GM12878 (cell line): ENCODE measurements around the gene MCOLN3. TPM values are rescaled to one million over a fixed set of nuclear protein-coding genes. Genes with fewer than 3 reads are reported as not detected.

ENCODE experiments used
- BMI1 ChIP-seq: fragments of 450-650 bp; IDR thresholded peaks from 2 replicates; pipeline ENCODE4 v1.6.1; 2016; ENCODE audit warnings: mild to moderate bottlenecking, moderate library complexity, borderline replicate concordance
- ETV6 ChIP-seq, 2 experiments: fragments of 450-650 bp in 1 of 2; IDR thresholded peaks in 1 of 2; conservative IDR thresholded peaks in 1 of 2; 2 replicates each; pipeline ENCODE4 v1.6.1; 2014; ENCODE audit warnings: antibody characterized with exemption in 1 of 2, borderline replicate concordance in 1 of 2, low read depth in 1 of 2, mild to moderate bottlenecking in 1 of 2, moderate library complexity in 1 of 2
- KDM1A ChIP-seq: fragments of 200-600 bp; sonication (generic); IDR thresholded peaks from 2 replicates; pipeline ENCODE4 v1.6.1; 2016; ENCODE audit warnings: borderline replicate concordance
- NBN ChIP-seq: fragments of 450-650 bp; IDR thresholded peaks from 2 replicates; pipeline ENCODE4 v1.6.1; 2016
- NFYA ChIP-seq: IDR thresholded peaks from 2 replicates; pipeline ENCODE4 v1.6.1; 2011; ENCODE audit warnings: low read depth, mild to moderate bottlenecking, low read length, improper control_type of control experiment, borderline replicate concordance
- RB1 ChIP-seq: fragments of 450-650 bp; formaldehyde crosslinking; IDR thresholded peaks from 2 replicates; pipeline ENCODE4 v1.6.1; 2017; ENCODE audit warnings: mild to moderate bottlenecking, borderline replicate concordance
- SIN3A ChIP-seq: IDR thresholded peaks from 2 replicates; pipeline ENCODE4 v1.6.1; 2012; ENCODE audit warnings: low read depth, low read length, improper control_type of control experiment
- SIX5 ChIP-seq: IDR thresholded peaks from 2 replicates; pipeline ENCODE4 v1.6.1; 2011; ENCODE audit warnings: mild to moderate bottlenecking, low read depth, low read length, moderate library complexity; ENCODE audit not compliant: severe bottlenecking
- YY1 ChIP-seq: IDR thresholded peaks from 2 replicates; pipeline ENCODE4 v1.6.1; 2011; ENCODE audit warnings: low read depth, mild to moderate bottlenecking, low read length
- polyA plus RNA-seq, 11 experiments: library from polyadenylated mRNA; depleted of rRNA in 4 of 11; unstranded in 6 of 11; stranded (reverse) in 5 of 11; fragments of >200 nt; fragmentation: Nextera tagmentation in 4 of 11; fragmentation: Illumina TruSeq in 1 of 11; extraction: Ambion mirVana in 4 of 11; extraction: Trizol in 1 of 11; gene quantifications; 1 replicate in 1 of 11; 2 replicates in 10 of 11; pipeline versions ENCODE4 v1.2.1 to v1.2.3, GENCODE V29; 2011 to 2016; ENCODE audit warnings: inconsistent platforms in 2 of 11, missing spikeins in 2 of 11, low read depth in 1 of 11
- total RNA-seq, 4 experiments: library from RNA; depleted of rRNA in 3 of 4; stranded (reverse); fragments of >200 nt in 3 of 4; fragmentation: Illumina TruSeq in 1 of 4; extraction: Trizol in 1 of 4; gene quantifications; 2 replicates each; pipeline versions ENCODE4 v1.2.1 to v1.2.3, GENCODE V29; 2013 to 2021
- TF ChIP-seq, protein P1 (sequence below): fragments of 450-650 bp; formaldehyde crosslinking; IDR thresholded peaks from 2 replicates; pipeline ENCODE4 v1.4.0; 2022; ENCODE audit warnings: mild to moderate bottlenecking, moderate library complexity
- TF ChIP-seq, protein P2 (sequence below): fragments of 450-650 bp; IDR thresholded peaks from 2 replicates; pipeline ENCODE4 v1.6.1; 2017; ENCODE audit warnings: low read depth, mild to moderate bottlenecking, moderate library complexity
- TF ChIP-seq, protein P3 (sequence below): fragments of 450-650 bp; IDR thresholded peaks from 2 replicates; pipeline ENCODE4 v1.6.1; 2016; ENCODE audit warnings: mild to moderate bottlenecking, moderate library complexity, borderline replicate concordance
- TF ChIP-seq, protein P4 (sequence below): IDR thresholded peaks from 2 replicates; pipeline ENCODE4 v1.6.1; 2012; ENCODE audit warnings: low read depth, low read length, improper control_type of control experiment
- TF ChIP-seq, protein P5 (sequence below): fragments of 450-650 bp; IDR thresholded peaks from 2 replicates; pipeline ENCODE4 v1.6.1; 2016; ENCODE audit warnings: mild to moderate bottlenecking
- TF ChIP-seq, protein P6 (sequence below): fragments of 450-650 bp; conservative IDR thresholded peaks from 2 replicates; pipeline ENCODE4 v1.6.1; 2017; ENCODE audit warnings: mild to moderate bottlenecking, moderate library complexity

The MCOLN3 gene
- total and polyA plus RNA-seq, 10 of the 15 experiments (the other 5 are each of a cell fraction or from before 2014, with no cell fraction given), result 0.48 to 7.4 (median 3.8) TPM

- TF ChIP-seq, protein P1, sequence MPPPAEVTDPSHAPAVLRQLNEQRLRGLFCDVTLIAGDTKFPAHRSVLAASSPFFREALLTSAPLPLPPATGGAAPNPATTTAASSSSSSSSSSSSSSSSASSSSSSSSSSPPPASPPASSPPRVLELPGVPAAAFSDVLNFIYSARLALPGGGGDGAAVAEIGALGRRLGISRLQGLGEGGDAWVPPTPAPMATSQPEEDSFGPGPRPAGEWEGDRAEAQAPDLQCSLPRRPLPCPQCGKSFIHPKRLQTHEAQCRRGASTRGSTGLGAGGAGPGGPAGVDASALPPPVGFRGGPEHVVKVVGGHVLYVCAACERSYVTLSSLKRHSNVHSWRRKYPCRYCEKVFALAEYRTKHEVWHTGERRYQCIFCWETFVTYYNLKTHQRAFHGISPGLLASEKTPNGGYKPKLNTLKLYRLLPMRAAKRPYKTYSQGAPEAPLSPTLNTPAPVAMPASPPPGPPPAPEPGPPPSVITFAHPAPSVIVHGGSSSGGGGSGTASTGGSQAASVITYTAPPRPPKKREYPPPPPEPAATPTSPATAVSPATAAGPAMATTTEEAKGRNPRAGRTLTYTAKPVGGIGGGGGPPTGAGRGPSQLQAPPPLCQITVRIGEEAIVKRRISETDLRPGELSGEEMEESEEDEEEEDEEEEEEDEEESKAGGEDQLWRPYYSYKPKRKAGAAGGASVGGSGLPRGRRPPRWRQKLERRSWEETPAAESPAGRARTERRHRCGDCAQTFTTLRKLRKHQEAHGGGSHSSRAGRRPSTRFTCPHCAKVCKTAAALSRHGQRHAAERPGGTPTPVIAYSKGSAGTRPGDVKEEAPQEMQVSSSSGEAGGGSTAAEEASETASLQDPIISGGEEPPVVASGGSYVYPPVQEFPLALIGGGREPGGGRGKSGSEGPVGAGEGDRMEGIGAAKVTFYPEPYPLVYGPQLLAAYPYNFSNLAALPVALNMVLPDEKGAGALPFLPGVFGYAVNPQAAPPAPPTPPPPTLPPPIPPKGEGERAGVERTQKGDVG (CRISPR knock-in tag), result no peak
- no peak for TF ChIP-seq BMI1
- TF ChIP-seq SIX5, result no peak
- TF ChIP-seq ETV6 (conservative IDR thresholded peaks at IDR 0.05 in 1 of 2, IDR thresholded peaks at IDR 0.05 in 1 of 2; ENCODE audit: borderline replicate concordance in 1 of 2, low read depth in 1 of 2), result no peak; a peak in 1 of 4 replicates
- TF ChIP-seq, protein P2, sequence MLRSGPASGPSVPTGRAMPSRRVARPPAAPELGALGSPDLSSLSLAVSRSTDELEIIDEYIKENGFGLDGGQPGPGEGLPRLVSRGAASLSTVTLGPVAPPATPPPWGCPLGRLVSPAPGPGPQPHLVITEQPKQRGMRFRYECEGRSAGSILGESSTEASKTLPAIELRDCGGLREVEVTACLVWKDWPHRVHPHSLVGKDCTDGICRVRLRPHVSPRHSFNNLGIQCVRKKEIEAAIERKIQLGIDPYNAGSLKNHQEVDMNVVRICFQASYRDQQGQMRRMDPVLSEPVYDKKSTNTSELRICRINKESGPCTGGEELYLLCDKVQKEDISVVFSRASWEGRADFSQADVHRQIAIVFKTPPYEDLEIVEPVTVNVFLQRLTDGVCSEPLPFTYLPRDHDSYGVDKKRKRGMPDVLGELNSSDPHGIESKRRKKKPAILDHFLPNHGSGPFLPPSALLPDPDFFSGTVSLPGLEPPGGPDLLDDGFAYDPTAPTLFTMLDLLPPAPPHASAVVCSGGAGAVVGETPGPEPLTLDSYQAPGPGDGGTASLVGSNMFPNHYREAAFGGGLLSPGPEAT, result peak; percentile 12; the same call in 1 of the 2 replicates
- TF ChIP-seq, protein P3, sequence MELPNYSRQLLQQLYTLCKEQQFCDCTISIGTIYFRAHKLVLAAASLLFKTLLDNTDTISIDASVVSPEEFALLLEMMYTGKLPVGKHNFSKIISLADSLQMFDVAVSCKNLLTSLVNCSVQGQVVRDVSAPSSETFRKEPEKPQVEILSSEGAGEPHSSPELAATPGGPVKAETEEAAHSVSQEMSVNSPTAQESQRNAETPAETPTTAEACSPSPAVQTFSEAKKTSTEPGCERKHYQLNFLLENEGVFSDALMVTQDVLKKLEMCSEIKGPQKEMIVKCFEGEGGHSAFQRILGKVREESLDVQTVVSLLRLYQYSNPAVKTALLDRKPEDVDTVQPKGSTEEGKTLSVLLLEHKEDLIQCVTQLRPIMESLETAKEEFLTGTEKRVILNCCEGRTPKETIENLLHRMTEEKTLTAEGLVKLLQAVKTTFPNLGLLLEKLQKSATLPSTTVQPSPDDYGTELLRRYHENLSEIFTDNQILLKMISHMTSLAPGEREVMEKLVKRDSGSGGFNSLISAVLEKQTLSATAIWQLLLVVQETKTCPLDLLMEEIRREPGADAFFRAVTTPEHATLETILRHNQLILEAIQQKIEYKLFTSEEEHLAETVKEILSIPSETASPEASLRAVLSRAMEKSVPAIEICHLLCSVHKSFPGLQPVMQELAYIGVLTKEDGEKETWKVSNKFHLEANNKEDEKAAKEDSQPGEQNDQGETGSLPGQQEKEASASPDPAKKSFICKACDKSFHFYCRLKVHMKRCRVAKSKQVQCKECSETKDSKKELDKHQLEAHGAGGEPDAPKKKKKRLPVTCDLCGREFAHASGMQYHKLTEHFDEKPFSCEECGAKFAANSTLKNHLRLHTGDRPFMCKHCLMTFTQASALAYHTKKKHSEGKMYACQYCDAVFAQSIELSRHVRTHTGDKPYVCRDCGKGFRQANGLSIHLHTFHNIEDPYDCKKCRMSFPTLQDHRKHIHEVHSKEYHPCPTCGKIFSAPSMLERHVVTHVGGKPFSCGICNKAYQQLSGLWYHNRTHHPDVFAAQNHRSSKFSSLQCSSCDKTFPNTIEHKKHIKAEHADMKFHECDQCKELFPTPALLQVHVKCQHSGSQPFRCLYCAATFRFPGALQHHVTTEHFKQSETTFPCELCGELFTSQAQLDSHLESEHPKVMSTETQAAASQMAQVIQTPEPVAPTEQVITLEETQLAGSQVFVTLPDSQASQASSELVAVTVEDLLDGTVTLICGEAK, result peak; percentile 34; the same call in 1 of the 2 replicates
- TF ChIP-seq NBN, result no peak
- TF ChIP-seq YY1, result peak; percentile 11; the same call in 1 of the 2 replicates
- TF ChIP-seq, protein P4, sequence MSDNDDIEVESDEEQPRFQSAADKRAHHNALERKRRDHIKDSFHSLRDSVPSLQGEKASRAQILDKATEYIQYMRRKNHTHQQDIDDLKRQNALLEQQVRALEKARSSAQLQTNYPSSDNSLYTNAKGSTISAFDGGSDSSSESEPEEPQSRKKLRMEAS, result peak; percentile 13; the same call in 1 of the 2 replicates
- TF ChIP-seq NFYA, result no peak
- TF ChIP-seq SIN3A, result 0 out of 2 replicates have a peak, but pooled peaks have one; percentile 7
- TF ChIP-seq RB1, result peak; percentile 25; the same call in 1 of the 2 replicates
- TF ChIP-seq, protein P5, sequence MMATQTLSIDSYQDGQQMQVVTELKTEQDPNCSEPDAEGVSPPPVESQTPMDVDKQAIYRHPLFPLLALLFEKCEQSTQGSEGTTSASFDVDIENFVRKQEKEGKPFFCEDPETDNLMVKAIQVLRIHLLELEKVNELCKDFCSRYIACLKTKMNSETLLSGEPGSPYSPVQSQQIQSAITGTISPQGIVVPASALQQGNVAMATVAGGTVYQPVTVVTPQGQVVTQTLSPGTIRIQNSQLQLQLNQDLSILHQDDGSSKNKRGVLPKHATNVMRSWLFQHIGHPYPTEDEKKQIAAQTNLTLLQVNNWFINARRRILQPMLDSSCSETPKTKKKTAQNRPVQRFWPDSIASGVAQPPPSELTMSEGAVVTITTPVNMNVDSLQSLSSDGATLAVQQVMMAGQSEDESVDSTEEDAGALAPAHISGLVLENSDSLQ, result no peak
- TF ChIP-seq KDM1A, result no peak
- TF ChIP-seq, protein P6, sequence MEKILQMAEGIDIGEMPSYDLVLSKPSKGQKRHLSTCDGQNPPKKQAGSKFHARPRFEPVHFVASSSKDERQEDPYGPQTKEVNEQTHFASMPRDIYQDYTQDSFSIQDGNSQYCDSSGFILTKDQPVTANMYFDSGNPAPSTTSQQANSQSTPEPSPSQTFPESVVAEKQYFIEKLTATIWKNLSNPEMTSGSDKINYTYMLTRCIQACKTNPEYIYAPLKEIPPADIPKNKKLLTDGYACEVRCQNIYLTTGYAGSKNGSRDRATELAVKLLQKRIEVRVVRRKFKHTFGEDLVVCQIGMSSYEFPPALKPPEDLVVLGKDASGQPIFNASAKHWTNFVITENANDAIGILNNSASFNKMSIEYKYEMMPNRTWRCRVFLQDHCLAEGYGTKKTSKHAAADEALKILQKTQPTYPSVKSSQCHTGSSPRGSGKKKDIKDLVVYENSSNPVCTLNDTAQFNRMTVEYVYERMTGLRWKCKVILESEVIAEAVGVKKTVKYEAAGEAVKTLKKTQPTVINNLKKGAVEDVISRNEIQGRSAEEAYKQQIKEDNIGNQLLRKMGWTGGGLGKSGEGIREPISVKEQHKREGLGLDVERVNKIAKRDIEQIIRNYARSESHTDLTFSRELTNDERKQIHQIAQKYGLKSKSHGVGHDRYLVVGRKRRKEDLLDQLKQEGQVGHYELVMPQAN, result peak; percentile 70
Measured at GRCh38 chr1:84996846-84997666, 51.2 kb downstream of the MCOLN3 start, which contains the start of gene MCOLN2 (continued).
